PC-3 (cell line): Measurements from ENCODE around the gene KSR1. TPM values are rescaled to one million over a fixed set of nuclear protein-coding genes. Genes with fewer than 3 reads are reported as not detected.

Experiments
- ATAC-seq: fragments of 200-7000 bp; cut with Tn5 transposase; 2 replicates; pipeline ENCODE4 v1.9.1; 2020; ENCODE audit warnings: mild to moderate bottlenecking, moderate library complexity
- BruUV-seq: library from RNA; stranded (reverse); fragments of 400-500 nt; replicated peaks from 2 replicates; lab custom pipeline; 2021; lab: Mats Ljungman, UMichigan
- CTCF ChIA-PET: fragments of 300-600 bp; sonication (Branson Sonifier 250); formaldehyde crosslinking; loops from one replicate; lab custom pipeline; 2022; ENCODE audit warnings: antibody characterized with exemption; lab: Charles Lee
- POLR2A ChIA-PET: fragments of 300-600 bp; sonication (Branson Sonifier 250); formaldehyde crosslinking; loops from one replicate; lab custom pipeline; 2022; ENCODE audit warnings: antibody characterized with exemption; ENCODE audit not compliant: unreplicated experiment; lab: Charles Lee
- DNase-seq: peaks from one replicate; pipeline ENCODE4 v3.0.0-alpha.2; 2015
- H2AFZ ChIP-seq: fragments of 300-600 bp; sonication (generic); 2 replicates; pipeline ENCODE4 v1.6.0; 2016; ENCODE audit warnings: antibody characterized with exemption, low read length
- H3F3A ChIP-seq: fragments of 300-600 bp; sonication (generic); one replicate; pipeline ENCODE4 v1.6.0; 2017; ENCODE audit warnings: antibody characterized with exemption, low read length, control low read depth, mild to moderate bottlenecking; ENCODE audit not compliant: unreplicated experiment
- H3K27ac ChIP-seq: fragments of 300-600 bp; sonication (generic); 2 replicates; pipeline ENCODE4 v1.5.1; 2016; ENCODE audit warnings: mild to moderate bottlenecking, low read length
- H3K27me3 ChIP-seq: fragments of 300-600 bp; sonication (generic); 2 replicates; pipeline ENCODE4 v1.6.1; 2016; ENCODE audit warnings: low read length, mixed read lengths
- H3K36me3 ChIP-seq: fragments of 300-600 bp; sonication (generic); 2 replicates; pipeline ENCODE4 v1.6.1; 2016; ENCODE audit warnings: low read depth, mixed run types, low read length, mixed read lengths
- H3K4me1 ChIP-seq: fragments of 300-600 bp; sonication (generic); 2 replicates; pipeline ENCODE4 v1.5.1; 2016; ENCODE audit warnings: low read length; ENCODE audit not compliant: insufficient read depth
- H3K4me2 ChIP-seq: fragments of 300-600 bp; sonication (generic); 2 replicates; pipeline ENCODE4 v1.6.0; 2016; ENCODE audit warnings: low read length
- H3K4me3 ChIP-seq: fragments of 300-600 bp; sonication (generic); 2 replicates; pipeline ENCODE4 v1.5.1; 2016; ENCODE audit warnings: mild to moderate bottlenecking, low read length, mixed read lengths
- H3K79me2 ChIP-seq: fragments of 300-600 bp; sonication (generic); 2 replicates; pipeline ENCODE4 v1.6.1; 2017; ENCODE audit warnings: low read length, mixed read lengths
- H3K9ac ChIP-seq: fragments of 300-600 bp; sonication (generic); 2 replicates; pipeline ENCODE4 v1.6.0; 2016; ENCODE audit warnings: mild to moderate bottlenecking, low read length
- H3K9me2 ChIP-seq: fragments of 300-600 bp; sonication (generic); replicated peaks from 2 replicates; pipeline ENCODE4 v1.6.1; 2016; ENCODE audit warnings: mixed run types, low read length, mixed read lengths
- H3K9me3 ChIP-seq: fragments of 300-600 bp; sonication (generic); 2 replicates; pipeline ENCODE4 v1.6.1; 2016; ENCODE audit warnings: low read length, mixed read lengths
- H4K20me1 ChIP-seq: fragments of 300-600 bp; sonication (generic); 2 replicates; pipeline ENCODE4 v1.6.1; 2016; ENCODE audit warnings: low read length, mixed read lengths
- EZH2 ChIP-seq: fragments of 300-600 bp; sonication (generic); IDR thresholded peaks from one replicate; pipeline ENCODE4 v1.6.1; 2017; ENCODE audit warnings: antibody characterized with exemption, mild to moderate bottlenecking, low read length; ENCODE audit not compliant: unreplicated experiment
- EZH2phosphoT487 ChIP-seq: fragments of 300-600 bp; sonication (generic); IDR thresholded peaks from 2 replicates; pipeline ENCODE4 v1.6.1; 2018; ENCODE audit warnings: mild to moderate bottlenecking, antibody characterized with exemption, low read length, borderline replicate concordance
- intact Hi-C: fragments of 100-400 bp; cut with micrococcal nuclease; formaldehyde crosslinking; loops from 2 replicates; pipeline ENCODE4 v1.9.0; 2023
- total RNA-seq: library from RNA; depleted of rRNA; stranded (reverse); fragments of >200 nt; gene quantifications from 2 replicates; pipeline ENCODE4 v1.2.3, GENCODE V29; 2014
- TF ChIP-seq, protein P1 (sequence below): fragments of 300-600 bp; sonication (generic); conservative IDR thresholded peaks from 2 replicates; pipeline ENCODE4 v1.5.1; 2017; ENCODE audit warnings: antibody characterized with exemption, low read depth, mild to moderate bottlenecking, low read length

Gene KSR1
- total RNA-seq, 1 experiment from 2014 or later = 1.0 TPM

DNA sequence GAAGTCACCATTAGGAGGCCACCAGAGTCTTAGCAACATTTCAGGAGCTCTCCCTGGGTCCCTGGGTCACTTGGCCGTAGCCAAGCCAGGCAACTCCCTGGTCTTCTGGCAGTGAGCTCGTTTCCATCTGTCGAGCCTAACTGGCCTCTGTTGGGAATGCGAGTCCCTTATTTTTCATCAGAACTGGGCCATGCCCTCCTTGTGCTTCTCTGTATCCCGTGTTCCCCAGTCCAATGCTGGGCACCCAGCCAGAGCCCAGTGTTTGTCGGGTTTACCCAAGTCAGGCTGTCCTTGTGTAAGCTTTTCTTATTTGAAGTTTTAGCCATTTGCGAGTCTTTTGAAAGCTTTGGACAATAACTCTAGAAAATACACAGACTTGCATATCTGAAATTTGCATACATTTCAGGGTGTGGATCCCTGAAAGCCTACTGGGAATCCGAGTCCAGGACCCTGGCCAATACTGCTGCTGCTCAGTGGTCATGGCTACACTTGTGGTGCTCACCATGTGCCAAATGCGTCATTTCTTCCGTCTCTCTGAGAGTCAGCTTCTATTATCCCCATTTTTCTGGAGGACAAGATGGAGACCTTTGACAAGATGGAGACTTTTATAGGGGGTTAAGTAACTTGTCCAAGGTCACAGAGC lies 93.1 kb downstream of the KSR1 start:
- H3K27ac ChIP-seq = no peak overlapping the region
- H3K4me3 ChIP-seq = no peak overlapping the region
- CTCF ChIA-PET = no interaction called here
- POLR2A ChIA-PET = no interaction called here
- no peak overlapping the region for H2AFZ ChIP-seq
- H3F3A ChIP-seq = no peaks in the 10 kb centered on the region
- no peaks in the 10 kb centered on the region for H3K9me3 ChIP-seq
- H3K36me3 ChIP-seq = no peaks in the 10 kb centered on the region
- peaks cover 33% of the 10 kb centered on the region for H3K4me1 ChIP-seq
- H3K4me2 ChIP-seq = no peak overlapping the region
- H3K9me2 ChIP-seq = no peaks in the 10 kb centered on the region
- H3K27me3 ChIP-seq = no peaks in the 10 kb centered on the region
- no TSS peak for BruUV-seq
- no peaks in the 10 kb centered on the region for H3K79me2 ChIP-seq
- TF ChIP-seq, protein P1, sequence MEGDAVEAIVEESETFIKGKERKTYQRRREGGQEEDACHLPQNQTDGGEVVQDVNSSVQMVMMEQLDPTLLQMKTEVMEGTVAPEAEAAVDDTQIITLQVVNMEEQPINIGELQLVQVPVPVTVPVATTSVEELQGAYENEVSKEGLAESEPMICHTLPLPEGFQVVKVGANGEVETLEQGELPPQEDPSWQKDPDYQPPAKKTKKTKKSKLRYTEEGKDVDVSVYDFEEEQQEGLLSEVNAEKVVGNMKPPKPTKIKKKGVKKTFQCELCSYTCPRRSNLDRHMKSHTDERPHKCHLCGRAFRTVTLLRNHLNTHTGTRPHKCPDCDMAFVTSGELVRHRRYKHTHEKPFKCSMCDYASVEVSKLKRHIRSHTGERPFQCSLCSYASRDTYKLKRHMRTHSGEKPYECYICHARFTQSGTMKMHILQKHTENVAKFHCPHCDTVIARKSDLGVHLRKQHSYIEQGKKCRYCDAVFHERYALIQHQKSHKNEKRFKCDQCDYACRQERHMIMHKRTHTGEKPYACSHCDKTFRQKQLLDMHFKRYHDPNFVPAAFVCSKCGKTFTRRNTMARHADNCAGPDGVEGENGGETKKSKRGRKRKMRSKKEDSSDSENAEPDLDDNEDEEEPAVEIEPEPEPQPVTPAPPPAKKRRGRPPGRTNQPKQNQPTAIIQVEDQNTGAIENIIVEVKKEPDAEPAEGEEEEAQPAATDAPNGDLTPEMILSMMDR = no peak
- TF ChIP-seq EZH2phosphoT487 (no peak), EZH2 (no peak)
- no peaks in the 10 kb centered on the region for H4K20me1 ChIP-seq
- no peak overlapping the region for H3K9ac ChIP-seq
- intact Hi-C loops = no loop called here
- no peak for DNase-seq
- no peak for ATAC-seq

GRCh38 chr17:27550291-27550930 lies 94.2 kb downstream of the KSR1 start:
- intact Hi-C loops = no loop called here
- Histone ChIP-seq H3K4me2 (no peak overlapping the region), H3K9me2 (no peaks in the 10 kb centered on the region), H3K27ac (no peak overlapping the region), H3K27me3 (no peaks in the 10 kb centered on the region), H3F3A (no peaks in the 10 kb centered on the region), H4K20me1 (no peaks in the 10 kb centered on the region), H3K36me3 (no peaks in the 10 kb centered on the region), H3K9me3 (no peaks in the 10 kb centered on the region), H3K9ac (no peak overlapping the region), H3K4me1 (peaks cover 33% of the 10 kb centered on the region), H3K4me3 (no peak overlapping the region), H2AFZ (no peak overlapping the region), H3K79me2 (no peaks in the 10 kb centered on the region)
- ATAC-seq (no peak), DNase-seq (no peak)
- TF ChIP-seq EZH2phosphoT487 (no peak), EZH2 (no peak)
- TF ChIP-seq, protein P1 = no peak
- ChIA-PET CTCF (no interaction called here), POLR2A (no interaction called here)
- no TSS peak for BruUV-seq

GRCh38 chr17:27550974-27551505 lies 94.8 kb downstream of the KSR1 start:
- no peaks in the 10 kb centered on the region for H4K20me1 ChIP-seq
- ATAC-seq (no peak), DNase-seq (no peak)
- H3F3A ChIP-seq = no peaks in the 10 kb centered on the region
- H3K27ac ChIP-seq = peak overlapping the region; percentile 89
- H3K9me2 ChIP-seq = no peaks in the 10 kb centered on the region
- H3K79me2 ChIP-seq = no peaks in the 10 kb centered on the region
- TF ChIP-seq EZH2 (no peak), EZH2phosphoT487 (no peak)
- TF ChIP-seq, protein P1 = no peak
- no peak overlapping the region for H3K4me3 ChIP-seq
- H2AFZ ChIP-seq = no peak overlapping the region
- H3K4me1 ChIP-seq = peaks cover 33% of the 10 kb centered on the region
- no peaks in the 10 kb centered on the region for H3K27me3 ChIP-seq
- H3K9ac ChIP-seq = no peak overlapping the region
- CTCF ChIA-PET = no interaction called here
- no TSS peak for BruUV-seq
- POLR2A ChIA-PET = no interaction called here
- H3K36me3 ChIP-seq = no peaks in the 10 kb centered on the region
- H3K9me3 ChIP-seq = no peaks in the 10 kb centered on the region
- H3K4me2 ChIP-seq = peak overlapping the region; percentile 69
- intact Hi-C loops = no loop called here
